HepG2 (cell line): Measurements from ENCODE around the gene SELENOV. TPM values are rescaled to one million over a fixed set of nuclear protein-coding genes. Genes with fewer than 3 reads are reported as not detected.

Source experiments
- ARNT ChIP-seq: fragments of 450-650 bp; IDR thresholded peaks from 2 replicates; pipeline ENCODE4 v1.6.1; 2017
- CSRNP1 ChIP-seq: sonication (generic); formaldehyde crosslinking; IDR thresholded peaks from 2 replicates; pipeline ENCODE4 v1.8.1; 2023; ENCODE audit warnings: mild to moderate bottlenecking, missing genetic modification reagents
- ISX ChIP-seq: sonication (generic); formaldehyde crosslinking; conservative IDR thresholded peaks from 2 replicates; pipeline ENCODE4 v1.5.0; 2020; ENCODE audit warnings: missing genetic modification reagents
- SP4 ChIP-seq: sonication (generic); formaldehyde crosslinking; IDR thresholded peaks from 2 replicates; pipeline ENCODE4 v1.8.1; 2023; ENCODE audit warnings: mild to moderate bottlenecking, missing genetic modification reagents
- SSRP1 ChIP-seq: IDR thresholded peaks from 2 replicates; pipeline ENCODE4 v1.6.1; 2016; ENCODE audit warnings: control low read depth
- TAF1 ChIP-seq: sonication (generic); formaldehyde crosslinking; IDR thresholded peaks from 2 replicates; pipeline ENCODE4 v1.4.0; 2020; ENCODE audit warnings: missing genetic modification reagents
- ZBTB1 ChIP-seq: sonication (generic); formaldehyde crosslinking; IDR thresholded peaks from 2 replicates; pipeline ENCODE4 v1.4.0; 2020; ENCODE audit warnings: missing genetic modification reagents, borderline replicate concordance
- ZHX1 ChIP-seq: sonication (generic); formaldehyde crosslinking; IDR thresholded peaks from 2 replicates; pipeline ENCODE4 v1.8.1; 2022; ENCODE audit warnings: low read depth, mild to moderate bottlenecking, missing genetic modification reagents
- ZNF12 ChIP-seq: sonication (generic); formaldehyde crosslinking; IDR thresholded peaks from 2 replicates; pipeline ENCODE4 v1.5.0; 2020; ENCODE audit warnings: missing genetic modification reagents
- ZNF709 ChIP-seq: sonication (generic); formaldehyde crosslinking; IDR thresholded peaks from 2 replicates; pipeline ENCODE4 v1.5.0; 2020; ENCODE audit warnings: mild to moderate bottlenecking, missing genetic modification reagents
- polyA plus RNA-seq, 8 experiments: library from polyadenylated mRNA; depleted of rRNA in 3 of 8; stranded (reverse) in 7 of 8; unstranded in 1 of 8; fragments of >200 nt; fragmentation: Illumina TruSeq in 4 of 8; extraction: Trizol in 4 of 8; gene quantifications; 2 replicates each; pipeline versions ENCODE4 v1.2.1 to v1.2.3, GENCODE V29; 2011 to 2016; ENCODE audit warnings: low read depth in 4 of 8, missing spikeins in 1 of 8, mixed read lengths in 1 of 8; ENCODE audit not compliant: insufficient read depth in 1 of 8
- total RNA-seq, 5 experiments: library from RNA; depleted of rRNA; stranded (reverse); fragments of >200 nt; fragmentation: Illumina TruSeq; extraction: Trizol; gene quantifications; 2 replicates each; pipeline ENCODE4 v1.2.3, GENCODE V29; 2016; ENCODE audit warnings: low read depth in 1 of 5
- TF ChIP-seq, protein P1 (sequence below): sonication (generic); formaldehyde crosslinking; IDR thresholded peaks from 2 replicates; pipeline ENCODE4 v1.5.0; 2020; ENCODE audit warnings: mild to moderate bottlenecking, missing genetic modification reagents, borderline replicate concordance
- TF ChIP-seq, protein P2 (sequence below): sonication (generic); formaldehyde crosslinking; conservative IDR thresholded peaks from 2 replicates; pipeline ENCODE4 v1.4.0; 2020; ENCODE audit warnings: missing genetic modification reagents

SELENOV gene
- total and polyA plus RNA-seq, 2 of the 13 experiments (the other 11 are each of a cell fraction or from before 2014, with no cell fraction given), result not detected

DNA sequence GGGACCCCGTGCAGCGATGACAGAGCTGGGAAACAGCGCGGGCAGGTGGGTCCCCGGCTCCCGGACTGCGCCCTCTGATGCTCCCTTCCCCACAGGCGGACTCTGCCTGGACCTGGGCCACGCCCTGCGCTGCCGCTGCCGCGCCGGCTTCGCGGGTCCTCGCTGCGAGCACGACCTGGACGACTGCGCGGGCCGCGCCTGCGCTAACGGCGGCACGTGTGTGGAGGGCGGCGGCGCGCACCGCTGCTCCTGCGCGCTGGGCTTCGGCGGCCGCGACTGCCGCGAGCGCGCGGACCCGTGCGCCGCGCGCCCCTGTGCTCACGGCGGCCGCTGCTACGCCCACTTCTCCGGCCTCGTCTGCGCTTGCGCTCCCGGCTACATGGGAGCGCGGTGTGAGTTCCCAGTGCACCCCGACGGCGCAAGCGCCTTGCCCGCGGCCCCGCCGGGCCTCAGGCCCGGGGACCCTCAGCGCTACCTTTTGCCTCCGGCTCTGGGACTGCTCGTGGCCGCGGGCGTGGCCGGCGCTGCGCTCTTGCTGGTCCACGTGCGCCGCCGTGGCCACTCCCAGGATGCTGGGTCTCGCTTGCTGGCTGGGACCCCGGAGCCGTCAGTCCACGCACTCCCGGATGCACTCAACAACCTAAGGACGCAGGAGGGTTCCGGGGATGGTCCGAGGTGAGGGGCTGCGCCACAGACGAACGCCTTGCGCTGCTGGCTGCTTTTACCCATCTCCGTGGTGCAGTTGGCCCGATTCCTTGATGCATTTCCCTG, 7.8 kb upstream of the SELENOV start (continued):
- TF ChIP-seq, protein P1, sequence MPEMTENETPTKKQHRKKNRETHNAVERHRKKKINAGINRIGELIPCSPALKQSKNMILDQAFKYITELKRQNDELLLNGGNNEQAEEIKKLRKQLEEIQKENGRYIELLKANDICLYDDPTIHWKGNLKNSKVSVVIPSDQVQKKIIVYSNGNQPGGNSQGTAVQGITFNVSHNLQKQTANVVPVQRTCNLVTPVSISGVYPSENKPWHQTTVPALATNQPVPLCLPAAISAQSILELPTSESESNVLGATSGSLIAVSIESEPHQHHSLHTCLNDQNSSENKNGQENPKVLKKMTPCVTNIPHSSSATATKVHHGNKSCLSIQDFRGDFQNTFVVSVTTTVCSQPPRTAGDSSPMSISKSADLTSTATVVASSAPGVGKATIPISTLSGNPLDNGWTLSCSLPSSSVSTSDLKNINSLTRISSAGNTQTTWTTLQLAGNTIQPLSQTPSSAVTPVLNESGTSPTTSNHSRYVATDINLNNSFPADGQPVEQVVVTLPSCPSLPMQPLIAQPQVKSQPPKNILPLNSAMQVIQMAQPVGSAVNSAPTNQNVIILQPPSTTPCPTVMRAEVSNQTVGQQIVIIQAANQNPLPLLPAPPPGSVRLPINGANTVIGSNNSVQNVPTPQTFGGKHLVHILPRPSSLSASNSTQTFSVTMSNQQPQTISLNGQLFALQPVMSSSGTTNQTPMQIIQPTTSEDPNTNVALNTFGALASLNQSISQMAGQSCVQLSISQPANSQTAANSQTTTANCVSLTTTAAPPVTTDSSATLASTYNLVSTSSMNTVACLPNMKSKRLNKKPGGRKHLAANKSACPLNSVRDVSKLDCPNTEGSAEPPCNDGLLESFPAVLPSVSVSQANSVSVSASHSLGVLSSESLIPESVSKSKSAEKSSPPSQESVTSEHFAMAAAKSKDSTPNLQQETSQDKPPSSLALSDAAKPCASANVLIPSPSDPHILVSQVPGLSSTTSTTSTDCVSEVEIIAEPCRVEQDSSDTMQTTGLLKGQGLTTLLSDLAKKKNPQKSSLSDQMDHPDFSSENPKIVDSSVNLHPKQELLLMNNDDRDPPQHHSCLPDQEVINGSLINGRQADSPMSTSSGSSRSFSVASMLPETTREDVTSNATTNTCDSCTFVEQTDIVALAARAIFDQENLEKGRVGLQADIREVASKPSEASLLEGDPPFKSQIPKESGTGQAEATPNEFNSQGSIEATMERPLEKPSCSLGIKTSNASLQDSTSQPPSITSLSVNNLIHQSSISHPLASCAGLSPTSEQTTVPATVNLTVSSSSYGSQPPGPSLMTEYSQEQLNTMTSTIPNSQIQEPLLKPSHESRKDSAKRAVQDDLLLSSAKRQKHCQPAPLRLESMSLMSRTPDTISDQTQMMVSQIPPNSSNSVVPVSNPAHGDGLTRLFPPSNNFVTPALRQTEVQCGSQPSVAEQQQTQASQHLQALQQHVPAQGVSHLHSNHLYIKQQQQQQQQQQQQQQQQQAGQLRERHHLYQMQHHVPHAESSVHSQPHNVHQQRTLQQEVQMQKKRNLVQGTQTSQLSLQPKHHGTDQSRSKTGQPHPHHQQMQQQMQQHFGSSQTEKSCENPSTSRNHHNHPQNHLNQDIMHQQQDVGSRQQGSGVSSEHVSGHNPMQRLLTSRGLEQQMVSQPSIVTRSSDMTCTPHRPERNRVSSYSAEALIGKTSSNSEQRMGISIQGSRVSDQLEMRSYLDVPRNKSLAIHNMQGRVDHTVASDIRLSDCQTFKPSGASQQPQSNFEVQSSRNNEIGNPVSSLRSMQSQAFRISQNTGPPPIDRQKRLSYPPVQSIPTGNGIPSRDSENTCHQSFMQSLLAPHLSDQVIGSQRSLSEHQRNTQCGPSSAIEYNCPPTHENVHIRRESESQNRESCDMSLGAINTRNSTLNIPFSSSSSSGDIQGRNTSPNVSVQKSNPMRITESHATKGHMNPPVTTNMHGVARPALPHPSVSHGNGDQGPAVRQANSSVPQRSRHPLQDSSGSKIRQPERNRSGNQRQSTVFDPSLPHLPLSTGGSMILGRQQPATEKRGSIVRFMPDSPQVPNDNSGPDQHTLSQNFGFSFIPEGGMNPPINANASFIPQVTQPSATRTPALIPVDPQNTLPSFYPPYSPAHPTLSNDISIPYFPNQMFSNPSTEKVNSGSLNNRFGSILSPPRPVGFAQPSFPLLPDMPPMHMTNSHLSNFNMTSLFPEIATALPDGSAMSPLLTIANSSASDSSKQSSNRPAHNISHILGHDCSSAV (CRISPR knock-in tag), result no peak
- TF ChIP-seq CSRNP1 (peak; percentile 91; the same call in 1 of the 2 replicates), ZNF709 (peak; percentile 84; the same call in 1 of the 2 replicates), ZBTB1 (CRISPR knock-in tag) (no peak), ARNT (no peak), ISX (CRISPR knock-in tag) (peak; percentile 52; the same call in 1 of the 2 replicates), ZHX1 (peak; percentile 87), SP4 (peak; percentile 80), SSRP1 (CRISPR knock-in tag) (no peak), ZNF12 (no peak; the same call in 1 of the 2 replicates), TAF1 (CRISPR knock-in tag) (no peak)
- TF ChIP-seq, protein P2, sequence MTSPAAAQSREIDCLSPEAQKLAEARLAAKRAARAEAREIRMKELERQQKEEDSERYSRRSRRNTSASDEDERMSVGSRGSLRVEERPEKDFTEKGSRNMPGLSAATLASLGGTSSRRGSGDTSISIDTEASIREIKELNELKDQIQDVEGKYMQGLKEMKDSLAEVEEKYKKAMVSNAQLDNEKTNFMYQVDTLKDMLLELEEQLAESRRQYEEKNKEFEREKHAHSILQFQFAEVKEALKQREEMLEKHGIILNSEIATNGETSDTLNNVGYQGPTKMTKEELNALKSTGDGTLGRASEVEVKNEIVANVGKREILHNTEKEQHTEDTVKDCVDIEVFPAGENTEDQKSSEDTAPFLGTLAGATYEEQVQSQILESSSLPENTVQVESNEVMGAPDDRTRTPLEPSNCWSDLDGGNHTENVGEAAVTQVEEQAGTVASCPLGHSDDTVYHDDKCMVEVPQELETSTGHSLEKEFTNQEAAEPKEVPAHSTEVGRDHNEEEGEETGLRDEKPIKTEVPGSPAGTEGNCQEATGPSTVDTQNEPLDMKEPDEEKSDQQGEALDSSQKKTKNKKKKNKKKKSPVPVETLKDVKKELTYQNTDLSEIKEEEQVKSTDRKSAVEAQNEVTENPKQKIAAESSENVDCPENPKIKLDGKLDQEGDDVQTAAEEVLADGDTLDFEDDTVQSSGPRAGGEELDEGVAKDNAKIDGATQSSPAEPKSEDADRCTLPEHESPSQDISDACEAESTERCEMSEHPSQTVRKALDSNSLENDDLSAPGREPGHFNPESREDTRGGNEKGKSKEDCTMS (CRISPR knock-in tag), result no peak
